ENCODE measurements around the gene ZCCHC17.

ZCCHC17 gene

DNA sequence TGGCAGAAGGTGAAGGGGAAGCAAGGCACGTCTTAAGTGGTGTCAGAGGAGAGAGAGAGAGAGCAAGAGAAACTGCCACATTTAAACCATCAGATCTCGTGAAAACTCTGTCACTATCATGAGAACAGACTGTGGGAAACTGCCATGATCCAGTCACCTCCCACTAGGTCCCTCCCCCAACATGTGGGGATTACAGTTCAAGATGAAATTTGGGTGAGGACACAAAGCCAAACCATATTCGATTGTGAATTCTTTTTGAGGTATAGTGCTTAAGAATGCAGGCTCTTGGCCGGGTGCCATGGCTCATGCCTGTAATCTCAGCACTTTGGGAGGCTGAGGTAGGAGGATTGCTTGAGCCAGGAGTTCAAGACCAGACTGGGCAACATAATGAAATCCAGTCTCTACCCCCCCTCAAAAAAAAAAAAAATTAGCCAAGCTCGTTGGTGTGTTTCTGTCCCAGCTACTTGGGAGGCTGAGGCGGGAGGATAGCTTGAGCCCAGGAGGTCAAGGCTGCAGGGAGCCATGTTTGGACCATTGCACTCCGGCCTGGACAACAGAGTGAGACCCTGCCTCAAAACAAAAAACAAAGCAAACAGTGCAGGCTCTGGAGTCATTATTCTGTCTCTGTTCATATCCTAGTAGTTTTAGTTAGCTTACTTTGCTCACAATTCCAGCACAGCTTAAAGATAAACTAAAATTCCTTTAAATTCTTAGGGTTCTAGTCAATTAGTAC lies 6.0 kb downstream of the ZCCHC17 start:
- DNase-seq (ENCODE audit: low read depth in 1 of 2, low spot score in 1 of 2): no peak

DNA sequence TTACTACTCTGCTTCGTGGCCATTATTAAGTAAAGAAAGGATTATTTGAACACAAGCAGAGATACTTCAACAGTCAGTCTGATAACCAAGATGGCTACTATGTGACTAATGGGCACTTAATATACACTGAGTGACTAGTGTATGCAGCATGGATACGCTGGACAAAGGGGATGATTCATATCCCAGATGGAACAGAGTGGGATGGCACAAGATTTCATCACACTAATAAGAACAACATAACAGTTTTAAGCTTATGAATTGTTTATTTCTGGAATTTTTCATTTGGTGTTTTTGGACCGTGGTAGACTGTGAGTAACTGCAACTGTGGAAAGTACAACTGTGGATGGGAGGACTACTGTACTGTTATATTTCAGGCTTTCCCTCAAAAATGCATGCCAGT lies 9.4 kb downstream of the ZCCHC17 start:
- DNase-seq (ENCODE audit: low read depth in 1 of 2, low spot score in 1 of 2): no peak

DNA sequence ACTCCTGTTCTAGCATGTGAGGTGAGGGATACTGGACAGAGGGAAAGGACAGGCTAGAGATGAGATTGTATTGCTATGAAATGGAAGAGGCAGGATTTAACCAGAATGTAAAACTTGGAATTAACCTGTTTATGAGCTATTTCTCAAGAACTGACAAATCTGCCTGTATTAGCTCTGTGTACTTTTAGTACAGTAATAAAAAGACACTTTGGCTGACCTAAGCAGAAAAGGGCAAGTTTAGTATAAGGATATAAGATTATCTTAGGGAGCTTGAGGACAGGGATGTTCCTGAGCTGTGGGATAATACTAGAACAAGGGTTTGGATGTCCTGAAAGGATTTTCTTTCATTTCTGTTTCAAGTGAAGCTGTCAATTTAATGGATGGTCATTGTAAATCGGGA lies 11.2 kb downstream of the ZCCHC17 start:
- no peak for DNase-seq (ENCODE audit: low read depth in 1 of 2, low spot score in 1 of 2)

DNA sequence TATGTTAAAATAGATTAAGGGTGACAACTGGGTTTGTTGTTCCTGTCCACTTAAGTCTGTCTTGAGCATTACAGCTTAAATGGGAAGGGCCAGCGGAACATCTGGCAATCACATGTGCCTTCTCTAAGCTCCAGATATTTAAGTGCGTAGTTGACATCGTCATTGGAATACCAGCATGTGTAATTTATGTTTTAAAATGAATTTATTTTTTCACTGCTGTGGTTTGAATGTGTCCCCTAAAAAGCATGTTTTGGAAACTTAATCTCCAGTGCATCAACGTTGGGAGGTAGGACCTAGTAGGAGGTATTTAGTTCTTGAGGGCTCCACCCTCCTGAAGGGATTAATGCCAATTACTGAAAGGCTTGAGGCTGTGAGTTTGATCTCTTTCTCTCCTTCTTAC lies 13.4 kb downstream of the ZCCHC17 start:
- no peak for DNase-seq (ENCODE audit: low read depth in 1 of 2, low spot score in 1 of 2)

DNA sequence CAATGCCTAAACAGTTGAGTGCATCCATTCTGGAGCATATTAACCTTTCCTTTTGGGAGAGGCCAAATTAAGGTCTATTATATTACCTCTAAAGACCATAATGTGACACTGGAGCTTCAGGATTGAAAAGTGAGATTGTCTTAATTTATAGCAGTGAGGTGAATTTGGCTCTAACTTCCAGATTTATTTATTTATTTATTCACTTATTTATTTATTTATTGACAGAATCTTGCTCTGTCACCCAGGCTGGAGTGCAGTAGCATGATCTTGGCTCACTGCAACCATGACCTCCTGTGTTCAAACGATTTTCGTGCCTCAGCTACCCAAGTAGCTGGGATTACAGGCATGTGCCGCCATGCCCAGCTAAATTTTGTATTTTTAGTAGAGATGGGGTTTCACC lies 19.1 kb downstream of the ZCCHC17 start:
- DNase-seq (ENCODE audit: low read depth in 1 of 2, low spot score in 1 of 2): no peak

DNA sequence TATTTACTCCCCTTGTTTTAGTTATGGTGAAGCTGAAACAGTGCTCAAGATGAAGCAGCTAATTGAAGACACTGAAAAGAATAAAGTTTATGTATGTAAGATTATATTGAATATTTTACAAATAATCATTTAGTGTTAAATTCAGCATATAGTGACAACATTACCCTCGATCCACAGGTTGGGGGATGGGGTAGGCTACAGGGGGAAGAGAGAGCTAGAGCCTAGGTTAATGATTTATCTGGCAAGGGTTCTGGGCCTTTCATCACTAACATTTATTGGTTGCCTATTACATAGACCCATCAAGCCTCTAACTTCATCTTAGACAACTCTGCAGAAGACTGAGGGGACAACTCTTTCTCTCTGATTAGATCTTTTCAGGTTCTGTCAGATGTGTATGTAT lies 21.3 kb downstream of the ZCCHC17 start:
- DNase-seq (ENCODE audit: low read depth in 1 of 2, low spot score in 1 of 2): no peak

DNA sequence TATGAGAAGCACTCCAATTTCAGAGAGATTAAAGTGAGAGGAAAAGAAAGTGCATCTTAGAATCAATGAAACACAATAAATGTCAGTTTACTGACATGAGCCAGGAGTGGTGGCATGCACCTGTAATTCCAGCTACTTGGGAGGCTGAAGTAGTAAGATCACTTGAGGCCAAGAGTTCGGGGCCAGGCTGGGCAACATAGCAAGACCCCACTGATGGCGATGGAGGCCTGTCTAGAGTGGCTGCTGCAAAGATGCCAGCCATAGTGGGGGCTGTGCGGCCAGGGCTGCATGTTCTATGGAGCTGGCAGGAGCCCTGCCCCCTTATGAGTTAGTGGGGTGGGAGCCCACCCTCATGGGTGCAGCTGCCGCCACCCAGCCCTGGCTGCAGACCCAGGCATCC lies 27.3 kb downstream of the ZCCHC17 start:
- no peak for DNase-seq (ENCODE audit: low read depth in 1 of 2, low spot score in 1 of 2)

DNA sequence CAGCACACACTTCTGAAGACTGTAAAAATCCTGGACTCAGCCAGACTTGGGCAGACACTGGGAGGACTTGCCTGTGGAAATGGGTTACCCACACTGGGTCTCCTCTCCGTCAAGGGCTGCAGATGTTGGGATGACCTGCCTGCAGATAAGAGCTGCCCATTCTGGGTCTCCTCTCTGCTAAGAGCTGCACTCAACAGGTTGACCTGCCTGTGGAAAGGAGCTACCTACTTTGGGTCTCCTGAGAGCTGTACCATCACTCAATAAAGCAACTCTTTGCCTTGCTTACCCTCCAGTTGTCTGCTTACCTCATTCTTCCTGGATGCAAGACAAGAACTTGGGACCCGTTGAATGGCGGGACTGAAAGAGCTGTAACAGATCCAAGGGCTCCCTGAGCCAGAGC lies 28.2 kb downstream of the ZCCHC17 start:
- no peak for DNase-seq (ENCODE audit: low read depth in 1 of 2, low spot score in 1 of 2)

DNA sequence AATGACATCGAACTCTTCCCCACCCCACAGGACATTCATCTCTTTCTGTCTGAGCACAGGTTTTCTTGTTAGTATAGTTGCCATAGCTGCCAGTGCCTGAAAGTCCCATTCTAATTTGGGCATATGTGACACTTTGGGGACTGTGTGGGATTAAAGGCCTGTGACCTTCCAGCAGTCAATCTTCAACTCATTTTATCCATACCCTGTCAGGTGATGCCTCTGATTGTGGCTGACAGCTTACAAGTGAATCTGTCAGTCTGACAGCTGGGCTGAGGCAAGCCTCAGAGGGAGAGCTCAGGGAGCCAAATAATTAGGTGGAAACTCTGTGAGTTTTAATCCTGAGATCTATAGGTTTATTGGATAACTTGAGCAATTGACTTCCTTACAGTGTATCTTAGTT lies 29.6 kb downstream of the ZCCHC17 start:
- DNase-seq (ENCODE audit: low read depth in 1 of 2, low spot score in 1 of 2): no peak

DNA sequence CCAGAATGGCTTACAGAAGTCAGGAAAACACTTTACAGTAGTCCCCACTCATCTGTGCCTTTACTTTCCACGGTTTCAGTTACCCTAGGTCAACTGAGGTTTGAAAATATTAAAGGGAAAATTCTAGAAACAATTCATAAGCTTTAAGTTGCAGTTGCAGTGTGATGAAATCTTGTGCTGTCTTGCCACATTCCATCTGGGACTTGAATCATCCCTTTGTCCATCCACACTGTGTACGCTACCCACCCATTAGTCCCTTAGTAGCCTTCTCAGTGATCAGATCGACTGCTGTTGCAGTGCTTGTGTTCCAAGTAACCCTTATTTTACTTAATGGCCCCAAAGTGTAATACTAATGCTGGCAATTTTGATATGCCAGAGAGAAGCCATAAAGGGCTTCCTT lies 30.5 kb downstream of the ZCCHC17 start:
- no peak for DNase-seq (ENCODE audit: low read depth in 1 of 2, low spot score in 1 of 2)

DNA sequence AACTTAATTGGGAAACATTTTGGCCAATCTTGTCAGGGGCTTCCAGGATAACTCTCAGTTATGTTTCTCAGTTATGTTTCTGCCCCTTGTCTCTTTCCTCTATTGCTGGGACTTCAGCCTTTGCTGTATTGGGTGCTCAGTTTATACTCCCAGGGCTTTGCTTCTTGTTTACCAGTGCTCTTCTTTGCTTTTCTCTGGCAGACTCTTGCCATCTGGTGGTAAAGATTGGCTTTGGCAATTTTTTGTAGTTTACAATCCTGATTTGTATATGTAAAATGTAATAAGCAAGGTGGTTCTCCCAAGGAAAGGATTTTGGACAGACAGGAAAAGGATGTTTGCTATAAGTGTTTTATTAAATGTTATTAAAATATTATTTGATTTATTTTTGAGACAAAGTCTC lies 38.2 kb downstream of the ZCCHC17 start:
- no peak for DNase-seq (ENCODE audit: low read depth in 1 of 2, low spot score in 1 of 2)

DNA sequence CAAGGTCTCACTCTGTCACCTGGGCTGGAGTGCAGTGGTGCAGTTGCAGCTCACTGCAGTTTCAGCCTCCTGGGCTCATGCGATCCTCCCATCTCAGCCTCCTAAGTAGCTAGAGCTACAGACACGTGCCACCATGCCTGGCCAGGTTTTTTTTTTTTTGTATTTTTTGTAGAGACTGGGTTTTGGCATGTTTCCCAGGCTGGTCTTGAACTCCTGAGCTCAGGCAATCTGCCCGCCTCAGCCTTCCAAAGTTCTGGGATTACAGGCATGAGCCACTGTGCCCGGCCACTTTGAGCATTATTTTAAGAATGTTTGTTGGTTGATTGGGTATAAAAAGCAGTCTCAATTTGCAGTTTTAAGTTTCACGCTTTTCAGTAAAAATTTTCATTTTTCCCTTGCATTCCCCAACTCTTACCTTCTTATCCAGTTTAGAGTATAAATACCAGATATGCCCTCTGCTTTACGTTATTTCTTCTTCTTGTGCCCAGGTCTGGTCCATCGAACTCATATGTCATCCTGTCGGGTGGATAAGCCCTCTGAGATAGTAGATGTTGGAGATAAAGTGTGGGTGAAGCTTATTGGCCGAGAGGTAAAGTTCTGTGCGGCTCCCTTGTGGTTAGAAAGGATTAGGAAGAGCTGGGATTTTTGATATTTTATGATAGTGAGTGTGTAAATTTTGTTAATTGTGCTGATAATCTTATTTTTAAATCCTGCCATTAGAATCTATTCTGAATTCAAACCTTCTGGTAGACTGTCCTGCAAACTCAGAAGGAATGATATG lies 40.0 kb downstream of the ZCCHC17 start:
- DNase-seq (ENCODE audit: low read depth in 1 of 2, low spot score in 1 of 2): no peak

DNA sequence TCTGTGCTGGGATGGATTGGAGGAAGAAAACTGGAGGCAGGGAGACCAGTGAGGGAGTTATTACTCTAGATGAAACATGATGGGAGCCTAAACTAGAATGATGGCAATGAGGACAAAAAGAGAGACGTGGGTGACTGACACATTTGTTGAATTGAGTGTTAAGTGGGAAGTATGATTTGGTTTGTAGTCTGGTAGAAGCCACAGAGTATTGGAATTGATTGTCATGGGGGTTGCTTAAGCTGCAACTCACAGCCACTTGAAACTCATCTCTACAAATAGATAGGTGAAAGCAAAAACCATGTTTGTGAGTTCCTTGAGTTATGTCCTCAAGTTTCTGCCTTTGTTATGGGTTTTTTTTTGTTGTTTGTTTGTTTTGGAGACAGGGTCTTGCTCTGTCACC lies 47.7 kb downstream of the ZCCHC17 start:
- DNase-seq (ENCODE audit: low read depth in 1 of 2, low spot score in 1 of 2): no peak

DNA sequence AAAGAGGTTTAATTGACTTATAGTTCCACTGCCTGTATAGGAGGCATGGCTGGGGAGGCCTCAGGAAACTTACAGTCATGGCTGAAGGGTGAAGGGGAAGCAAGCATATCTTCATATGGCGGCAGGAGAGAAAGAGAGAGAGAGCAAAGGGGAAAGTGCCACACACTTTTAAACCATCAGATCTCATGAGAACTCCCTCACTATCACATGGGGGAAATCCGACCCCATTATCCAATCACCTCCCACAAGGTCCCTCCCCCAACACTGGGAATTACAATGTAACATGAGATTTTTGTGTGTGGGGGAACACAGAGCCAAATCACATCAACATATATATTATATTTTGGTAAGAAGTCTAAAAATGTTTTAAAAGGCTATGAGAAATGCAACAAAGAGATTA lies 48.8 kb downstream of the ZCCHC17 start:
- DNase-seq (ENCODE audit: low read depth in 1 of 2, low spot score in 1 of 2): no peak

DNA sequence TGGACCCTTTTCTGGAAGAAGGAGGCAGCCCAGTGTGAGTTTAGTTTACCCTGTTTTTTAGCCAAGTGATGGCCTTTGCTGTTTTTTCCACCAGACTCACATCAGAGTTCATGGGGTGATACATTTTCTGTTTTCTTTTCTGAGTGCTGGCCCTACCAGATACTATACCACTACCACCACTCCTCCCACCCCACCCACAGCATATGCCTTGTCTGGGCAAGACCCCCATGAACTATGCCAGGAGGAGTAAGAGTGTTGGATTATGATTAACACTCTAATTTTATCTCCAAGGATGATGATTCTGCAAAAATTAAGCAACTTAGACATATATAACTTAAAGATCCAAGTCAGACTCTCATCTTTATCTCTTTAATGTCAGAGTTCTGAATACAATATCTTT lies 50.0 kb downstream of the ZCCHC17 start:
- DNase-seq (ENCODE audit: low read depth in 1 of 2, low spot score in 1 of 2): no peak

DNA sequence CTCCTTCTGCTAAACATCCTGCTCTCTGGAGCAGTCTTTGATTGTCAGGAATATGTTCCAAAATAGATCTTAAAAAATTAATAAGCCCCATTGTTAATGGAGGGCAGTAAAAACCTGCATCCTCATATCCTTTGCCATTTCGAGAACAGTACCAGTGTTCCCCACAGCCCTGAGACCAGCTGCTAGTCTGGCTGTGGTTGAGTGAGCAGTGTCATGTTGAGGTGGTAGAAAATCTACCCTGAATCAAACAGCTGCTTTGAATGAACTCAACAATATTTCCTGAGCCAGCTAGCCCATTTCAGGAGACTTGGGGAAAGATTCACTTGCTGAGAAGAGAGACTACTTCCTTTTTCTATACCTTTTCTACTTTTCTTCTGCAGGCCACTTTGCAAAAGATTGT lies 51.6 kb downstream of the ZCCHC17 start:
- DNase-seq (ENCODE audit: low read depth in 1 of 2, low spot score in 1 of 2): no peak

DNA sequence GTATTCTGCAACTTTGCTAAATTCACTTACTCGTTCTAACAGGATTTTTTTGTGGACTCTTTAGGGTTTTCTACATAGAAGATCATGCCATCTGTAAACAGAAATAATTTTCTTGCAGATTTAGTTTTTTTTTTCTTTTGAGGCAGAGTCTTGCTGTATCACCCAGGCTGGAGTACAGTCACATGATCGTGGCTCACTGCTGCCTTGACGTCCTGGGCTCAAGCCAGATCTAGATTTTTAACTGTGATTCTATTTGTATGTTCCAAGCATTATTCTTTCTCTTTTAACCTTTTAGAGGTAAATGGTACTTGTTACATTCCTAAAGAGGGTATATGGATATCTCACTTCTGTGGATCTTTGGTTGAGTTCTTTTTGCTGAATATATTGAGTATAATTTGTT lies 57.5 kb downstream of the ZCCHC17 start:
- DNase-seq (ENCODE audit: low read depth in 1 of 2, low spot score in 1 of 2): no peak

DNA sequence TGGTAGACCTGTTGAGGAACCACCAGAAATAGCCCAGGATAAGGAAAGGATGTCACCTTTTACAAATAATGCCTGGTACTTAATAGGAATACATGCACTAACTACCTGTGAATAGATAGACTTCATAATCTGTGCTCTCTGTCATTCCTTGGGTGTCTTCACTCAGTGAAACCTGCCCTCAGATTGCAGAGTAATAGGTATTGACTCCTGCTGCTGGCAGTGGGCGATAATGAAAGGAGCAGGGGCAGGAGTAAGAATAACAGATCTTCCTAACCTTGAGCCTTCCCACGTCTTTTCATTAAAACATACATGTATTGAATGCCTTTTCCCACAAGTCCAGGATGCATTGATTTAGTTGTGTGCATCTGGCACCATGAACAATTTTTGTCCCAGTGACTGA lies 59.6 kb downstream of the ZCCHC17 start:
- no peak for DNase-seq (ENCODE audit: low read depth in 1 of 2, low spot score in 1 of 2)

DNA sequence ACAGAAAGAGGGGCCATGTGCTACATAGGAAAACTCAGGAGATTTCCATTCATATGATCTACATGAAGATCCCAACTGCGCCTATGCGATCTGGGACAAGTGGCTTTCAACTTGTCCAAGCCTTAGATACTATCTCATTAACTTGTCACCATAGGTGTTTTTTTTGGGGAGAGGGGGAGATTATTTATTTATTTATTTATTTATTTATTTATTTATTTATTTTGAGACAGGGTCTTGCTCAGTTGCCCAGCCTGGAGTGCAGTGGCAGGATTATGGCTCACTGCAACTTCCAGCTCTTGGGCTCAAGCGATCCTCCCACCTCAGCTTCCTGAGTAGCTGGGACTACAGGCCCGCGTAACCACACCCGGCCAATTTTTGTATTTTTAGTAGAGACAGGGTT lies 64.8 kb downstream of the ZCCHC17 start:
- DNase-seq (ENCODE audit: low read depth in 1 of 2, low spot score in 1 of 2): no peak

DNA sequence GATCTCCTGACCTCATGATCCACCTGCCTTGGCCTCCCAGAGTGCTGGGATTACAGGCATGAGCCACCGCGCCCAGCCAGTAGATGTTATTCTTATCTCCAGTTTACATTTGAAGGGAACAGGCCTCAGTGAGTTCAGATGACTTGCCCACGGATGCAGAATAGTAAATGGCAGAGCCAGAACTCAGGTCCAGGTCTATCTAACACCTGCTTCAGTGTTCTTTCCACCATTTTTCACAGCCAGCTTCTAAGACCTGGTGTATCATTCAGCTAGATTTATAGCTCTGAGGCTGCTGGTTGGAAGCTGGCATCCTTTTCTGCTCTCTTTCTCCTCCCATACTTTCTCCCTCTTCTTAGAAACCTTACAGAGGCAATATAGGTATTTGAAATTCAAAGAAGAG lies 65.2 kb downstream of the ZCCHC17 start:
- DNase-seq (ENCODE audit: low read depth in 1 of 2, low spot score in 1 of 2): no peak

DNA sequence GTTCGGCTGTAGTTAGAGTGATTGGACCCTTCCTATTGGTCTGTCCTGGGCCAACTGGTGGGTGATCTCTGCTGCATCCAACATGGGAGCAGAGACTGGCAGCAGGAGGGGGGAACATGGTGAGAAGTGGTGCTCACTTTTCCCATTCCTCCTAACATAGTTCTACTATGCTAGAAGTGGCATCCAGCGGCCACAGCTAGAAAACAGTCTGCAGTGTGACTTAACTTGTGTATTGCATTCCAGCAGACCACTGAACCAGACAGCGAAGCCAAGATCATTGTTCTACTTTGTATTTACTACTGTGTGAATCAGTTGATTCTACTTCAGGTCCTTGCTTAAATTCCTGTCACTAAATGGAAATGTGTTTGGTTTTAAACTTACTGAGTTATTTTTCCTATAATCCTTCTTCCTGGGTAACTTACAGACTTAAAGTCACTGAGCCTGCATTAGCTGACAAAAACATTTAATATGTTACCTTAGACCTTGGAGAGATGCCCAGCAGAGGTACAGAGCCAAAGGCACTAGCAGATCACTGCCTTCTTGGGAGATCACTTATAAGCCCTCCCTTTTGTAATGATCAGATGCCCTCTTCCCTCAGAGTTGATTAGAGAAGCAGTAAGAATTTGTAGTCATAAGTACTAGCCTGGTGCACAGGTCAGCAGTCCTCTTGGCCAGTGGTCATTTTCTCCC lies 67.9 kb downstream of the ZCCHC17 start:
- DNase-seq (ENCODE audit: low read depth in 1 of 2, low spot score in 1 of 2): no peak

DNA sequence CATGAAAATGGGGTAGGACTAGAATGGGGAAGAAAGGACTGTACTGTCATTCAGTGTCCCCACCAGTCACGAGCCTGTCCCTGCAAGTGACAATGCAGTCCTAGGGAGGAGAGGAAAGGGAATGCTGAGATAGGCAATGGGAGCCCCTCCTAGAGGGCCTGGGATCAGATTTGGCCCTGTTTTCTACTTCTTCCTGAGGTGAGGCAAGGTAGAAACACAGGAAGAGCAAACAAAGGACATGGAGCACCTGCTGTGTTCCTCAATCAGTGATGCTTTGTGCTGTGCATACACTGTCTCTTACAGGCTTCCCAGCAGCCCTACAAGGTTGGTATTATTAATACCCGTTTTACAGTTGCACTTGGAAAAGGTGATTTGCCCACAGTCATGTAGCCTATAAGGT lies 70.0 kb downstream of the ZCCHC17 start:
- no peak for DNase-seq (ENCODE audit: low read depth in 1 of 2, low spot score in 1 of 2)

Measured in stimulated activated CD4-positive, alpha-beta T cell treated with anti-CD3 and anti-CD28 coated beads, Interleukin-15, amount 100 ng/mL, for 1 hour (primary cell).